ENCODE results near the gene LIMS2. TPM values are rescaled to one million over a fixed set of nuclear protein-coding genes. Genes with fewer than 3 reads are reported as not detected.

The LIMS2 gene
- total and polyA plus RNA-seq, 12 donors = 148 to 687 (median 160) TPM

DNA sequence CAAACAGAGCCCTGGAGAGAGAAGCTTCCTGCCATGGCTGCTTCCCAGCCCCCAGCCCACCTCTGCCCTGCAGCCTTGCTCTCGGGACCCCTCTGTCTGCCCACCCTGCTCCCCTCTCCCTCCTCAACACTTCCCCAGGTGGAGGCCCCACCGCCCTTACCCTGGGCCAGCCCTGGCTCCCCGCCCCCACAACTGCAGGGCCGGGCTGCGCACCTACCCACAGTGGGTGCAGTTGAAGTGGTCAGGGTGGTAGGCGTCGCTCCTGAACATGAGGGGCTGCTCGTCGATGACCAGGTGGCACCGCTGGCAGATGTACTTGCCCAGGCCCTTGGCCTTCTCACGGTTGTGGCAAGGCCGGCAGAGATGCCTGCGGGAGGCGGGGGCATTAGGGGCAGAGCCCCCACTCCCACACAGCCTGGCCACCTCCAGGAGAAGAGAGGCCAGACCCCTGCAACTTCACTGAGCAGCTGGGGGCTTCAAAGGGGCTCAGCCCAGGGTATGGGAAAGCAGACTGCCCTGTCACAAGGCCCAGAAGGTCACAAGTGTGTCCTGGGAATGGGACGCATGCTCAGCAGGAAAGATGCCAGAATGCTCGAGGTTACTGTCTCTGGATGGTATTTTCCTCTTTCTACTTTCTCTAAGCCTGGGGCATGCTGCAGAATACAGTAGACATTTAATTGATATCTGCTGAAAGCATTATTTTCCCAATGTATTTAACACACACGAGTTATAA is 32.5 kb downstream of the LIMS2 start:
- TF ChIP-seq, protein P1, sequence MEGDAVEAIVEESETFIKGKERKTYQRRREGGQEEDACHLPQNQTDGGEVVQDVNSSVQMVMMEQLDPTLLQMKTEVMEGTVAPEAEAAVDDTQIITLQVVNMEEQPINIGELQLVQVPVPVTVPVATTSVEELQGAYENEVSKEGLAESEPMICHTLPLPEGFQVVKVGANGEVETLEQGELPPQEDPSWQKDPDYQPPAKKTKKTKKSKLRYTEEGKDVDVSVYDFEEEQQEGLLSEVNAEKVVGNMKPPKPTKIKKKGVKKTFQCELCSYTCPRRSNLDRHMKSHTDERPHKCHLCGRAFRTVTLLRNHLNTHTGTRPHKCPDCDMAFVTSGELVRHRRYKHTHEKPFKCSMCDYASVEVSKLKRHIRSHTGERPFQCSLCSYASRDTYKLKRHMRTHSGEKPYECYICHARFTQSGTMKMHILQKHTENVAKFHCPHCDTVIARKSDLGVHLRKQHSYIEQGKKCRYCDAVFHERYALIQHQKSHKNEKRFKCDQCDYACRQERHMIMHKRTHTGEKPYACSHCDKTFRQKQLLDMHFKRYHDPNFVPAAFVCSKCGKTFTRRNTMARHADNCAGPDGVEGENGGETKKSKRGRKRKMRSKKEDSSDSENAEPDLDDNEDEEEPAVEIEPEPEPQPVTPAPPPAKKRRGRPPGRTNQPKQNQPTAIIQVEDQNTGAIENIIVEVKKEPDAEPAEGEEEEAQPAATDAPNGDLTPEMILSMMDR (IDR thresholded peaks at IDR 0.05) = no peak
- Histone ChIP-seq H3K4me1 (peaks cover 24 to 98% (median 65%) of the 10 kb centered on the region in 9 donors), H3K4me3 (no peak overlapping the region), H3K27ac (peak overlapping the region in 9 of 10 donors; percentile 36 to 95 (median 72)), H3K9me3 (no peaks in the 10 kb centered on the region), H3K36me3 (peaks cover 0 to 74% (median 4%) of the 10 kb centered on the region in 9 donors), H3K27me3 (no peaks in the 10 kb centered on the region)
- peak in 1 of 2 donors; percentile 13 for DNase-seq
- 77 to 80% methylated on average over 17 of the region's 17 CpGs for WGBS, 2 donors
- ATAC-seq = peak in 1 of 8 donors; percentile 8
- intact Hi-C loops (cut with DNase I) = loop anchor here in 4 of 10 donors (5.0 to 10.0 kb wide), 4 partner anchors 34 to 118 kb away; partner anchors contain the start of genes IWS1 (in 1 of the 4) and LIMS2 (in 1 of the 4)

GRCh38 chr2:127641846-127642507 is 33.4 kb downstream of the LIMS2 start:
- TF ChIP-seq, protein P1 (IDR thresholded peaks at IDR 0.05) = no peak
- no peaks in the 10 kb centered on the region for H3K27me3 ChIP-seq
- peaks cover 0 to 72% (median 4%) of the 10 kb centered on the region in 9 donors for H3K36me3 ChIP-seq
- 76 to 77% methylated on average over 25 of the region's 25 CpGs for WGBS, 2 donors
- ATAC-seq (no peak), DNase-seq (peak in 1 of 2 donors; percentile 20)
- no peak overlapping the region for H3K4me3 ChIP-seq
- intact Hi-C loops (cut with DNase I) = loop anchor here in 4 of 10 donors (5.0 to 10.0 kb wide), 4 partner anchors 35 to 117 kb away; partner anchors contain the start of genes IWS1 (in 1 of the 4) and LIMS2 (in 1 of the 4)
- H3K4me1 ChIP-seq = peaks cover 25 to 98% (median 65%) of the 10 kb centered on the region in 9 donors
- H3K27ac ChIP-seq = peak overlapping the region in 7 of 10 donors; percentile 53 to 95 (median 78)
- no peaks in the 10 kb centered on the region for H3K9me3 ChIP-seq

DNA sequence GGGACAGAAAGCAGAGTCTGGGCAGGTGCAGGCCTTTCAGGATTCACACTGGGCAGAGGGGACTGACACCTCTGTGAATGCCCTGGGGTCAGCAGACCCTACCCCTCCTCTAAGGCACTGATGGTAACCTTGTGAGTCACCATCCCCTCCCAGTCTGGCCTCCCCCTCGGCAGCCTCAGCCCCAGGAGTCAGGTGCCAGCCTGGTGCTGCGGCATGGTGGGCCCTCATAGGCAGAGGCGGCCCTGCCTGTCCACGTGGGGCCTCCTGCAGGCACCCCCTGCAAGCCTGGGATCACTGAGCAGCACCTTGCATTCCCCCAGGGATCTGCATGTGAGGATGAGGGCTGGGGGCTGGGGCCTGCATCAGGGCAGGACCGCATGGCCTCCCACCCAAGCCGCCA is 34.2 kb downstream of the LIMS2 start:
- no peak for DNase-seq
- H3K36me3 ChIP-seq = peaks cover 0 to 76% (median 4%) of the 10 kb centered on the region in 9 donors
- TF ChIP-seq, protein P1 (IDR thresholded peaks at IDR 0.05) = no peak
- H3K27me3 ChIP-seq = no peaks in the 10 kb centered on the region
- WGBS, 2 donors = 84 to 94% methylated on average over 6 of the region's 6 CpGs
- peaks cover 30 to 98% (median 65%) of the 10 kb centered on the region in 9 donors for H3K4me1 ChIP-seq
- H3K4me3 ChIP-seq = no peak overlapping the region
- H3K27ac ChIP-seq = peak overlapping the region in 7 of 10 donors; percentile 57 to 95 (median 78)
- no peak for ATAC-seq
- intact Hi-C loops (cut with DNase I) = loop anchor here in 4 of 10 donors (5.0 to 10.0 kb wide), 4 partner anchors 36 to 116 kb away; partner anchors contain the start of genes IWS1 (in 1 of the 4) and LIMS2 (in 1 of the 4)
- H3K9me3 ChIP-seq = no peaks in the 10 kb centered on the region

All from heart right ventricle (tissue), 16 donors.